ENCODE data around the gene NIPA2. TPM values are rescaled to one million over a fixed set of nuclear protein-coding genes. Genes with fewer than 3 reads are reported as not detected.

Gene NIPA2
- polyA plus RNA-seq, 3 donors, result 26.7 to 75.8 (median 49.0) TPM

- H2AFZ ChIP-seq (ENCODE audit: insufficient read depth, low read depth, low read length, poor library complexity, severe bottlenecking), result no peak overlapping the region
- H3K4me1 ChIP-seq (ENCODE audit: control insufficient read depth in 1 of 2, insufficient read depth in 2 of 2, low read length in 2 of 2), result no peaks in the 10 kb centered on the region
- no peak overlapping the region for H3K27ac ChIP-seq (ENCODE audit: low read depth in 1 of 2, low read length in 2 of 2)
- no peak overlapping the region for H3K27ac Mint-ChIP-seq
- no peak overlapping the region for H3K9ac ChIP-seq (ENCODE audit: insufficient read depth, low read length, poor library complexity, severe bottlenecking)
- H3K36me3 ChIP-seq (replicated peaks in 1 of 2; ENCODE audit: control insufficient read depth in 1 of 2, insufficient read depth in 2 of 2, low read length in 2 of 2), result no peaks in the 10 kb centered on the region
- H3K9me3 ChIP-seq (replicated peaks in 1 of 2; ENCODE audit: control insufficient read depth in 1 of 2, insufficient read depth in 1 of 2, low read length in 2 of 2), result no peaks in the 10 kb centered on the region
- H3K4me1 Mint-ChIP-seq, result no peaks in the 10 kb centered on the region
- DNase-seq, result no peak
- intact Hi-C loops (cut with micrococcal nuclease), result no loop called here
- no peaks in the 10 kb centered on the region for H3K27me3 Mint-ChIP-seq (ENCODE audit: low read depth in 3 of 3)
- peaks cover 0 to 9% of the 10 kb centered on the region in 2 donors for H3K36me3 Mint-ChIP-seq
- H3K4me3 Mint-ChIP-seq, result no peak overlapping the region
- no peaks in the 10 kb centered on the region for H3K27me3 ChIP-seq (ENCODE audit: control insufficient read depth in 2 of 2, insufficient read depth in 2 of 2, low read length in 2 of 2)
- H3K4me3 ChIP-seq (replicated peaks in 1 of 3; ENCODE audit: low read depth in 2 of 3, low read length in 3 of 3), result no peak overlapping the region
- no peaks in the 10 kb centered on the region for H4K20me1 ChIP-seq (ENCODE audit: insufficient read depth, low read length)
- TF ChIP-seq CTCF (IDR thresholded peaks at IDR 0.05), result no peak
- 50% methylated on average over 1 of the region's 1 CpG for WGBS (ENCODE audit: insufficient coverage)
- H3K4me2 ChIP-seq (replicated peaks; ENCODE audit: extremely low read depth, low read length, poor library complexity, severe bottlenecking), result no peak overlapping the region
- no peaks in the 10 kb centered on the region for H3K9me3 Mint-ChIP-seq
- no peaks in the 10 kb centered on the region for H3K79me2 ChIP-seq (ENCODE audit: insufficient read depth, low read length)
Observed at GRCh38 chr15:22815766-22816165, 22.7 kb upstream of the NIPA2 start.

GRCh38 chr15:22819651-22820050 is 18.8 kb upstream of the NIPA2 start:
- no peak overlapping the region for H3K4me2 ChIP-seq (replicated peaks; ENCODE audit: extremely low read depth, low read length, poor library complexity, severe bottlenecking)
- H3K36me3 ChIP-seq (replicated peaks in 1 of 2; ENCODE audit: control insufficient read depth in 1 of 2, insufficient read depth in 2 of 2, low read length in 2 of 2), result peaks cover 0 to 4% of the 10 kb centered on the region in 2 donors
- DNase-seq, result no peak
- peaks cover 0 to 2% (median 0%) of the 10 kb centered on the region in 3 donors for H3K27me3 Mint-ChIP-seq (ENCODE audit: low read depth in 3 of 3)
- H3K4me1 Mint-ChIP-seq, result no peaks in the 10 kb centered on the region
- no peak for TF ChIP-seq CTCF (IDR thresholded peaks at IDR 0.05)
- no peak overlapping the region for H3K4me3 Mint-ChIP-seq
- WGBS (ENCODE audit: insufficient coverage), result no CpG with 5 or more reads among the region's 2 CpGs
- no peaks in the 10 kb centered on the region for H3K27me3 ChIP-seq (ENCODE audit: control insufficient read depth in 2 of 2, insufficient read depth in 2 of 2, low read length in 2 of 2)
- H3K27ac ChIP-seq (ENCODE audit: low read depth in 1 of 2, low read length in 2 of 2), result no peak overlapping the region
- H3K9me3 ChIP-seq (replicated peaks in 1 of 2; ENCODE audit: control insufficient read depth in 1 of 2, insufficient read depth in 1 of 2, low read length in 2 of 2), result no peaks in the 10 kb centered on the region
- no peak overlapping the region for H2AFZ ChIP-seq (ENCODE audit: insufficient read depth, low read depth, low read length, poor library complexity, severe bottlenecking)
- H3K36me3 Mint-ChIP-seq, result peaks cover 7 to 21% of the 10 kb centered on the region in 2 donors
- H3K9ac ChIP-seq (ENCODE audit: insufficient read depth, low read length, poor library complexity, severe bottlenecking), result no peak overlapping the region
- H3K4me3 ChIP-seq (replicated peaks in 1 of 3; ENCODE audit: low read depth in 2 of 3, low read length in 3 of 3), result no peak overlapping the region
- no peaks in the 10 kb centered on the region for H3K4me1 ChIP-seq (ENCODE audit: control insufficient read depth in 1 of 2, insufficient read depth in 2 of 2, low read length in 2 of 2)
- intact Hi-C loops (cut with micrococcal nuclease), result no loop called here
- no peaks in the 10 kb centered on the region for H3K9me3 Mint-ChIP-seq
- no peaks in the 10 kb centered on the region for H3K79me2 ChIP-seq (ENCODE audit: insufficient read depth, low read length)
- no peak overlapping the region for H3K27ac Mint-ChIP-seq
- H4K20me1 ChIP-seq (ENCODE audit: insufficient read depth, low read length), result no peaks in the 10 kb centered on the region
